ENCODE results near the gene EEF1E1. TPM values are rescaled to one million over a fixed set of nuclear protein-coding genes. Genes with fewer than 3 reads are reported as not detected.
A peak's percentile ranks its signal among the peaks of the same experiment; 100 is the strongest.

The EEF1E1 gene
- total and polyA plus RNA-seq, 9 of the 15 experiments (the other 6 are each of a cell fraction or from before 2014, with no cell fraction given), result 135 to 1,355 (median 327) TPM

- TF ChIP-seq MTA1 (IDR thresholded peaks at IDR 0.05; ENCODE audit: borderline replicate concordance) (no peak), ZNF121 (CRISPR knock-in tag; conservative IDR thresholded peaks at IDR 0.05) (no peak), SRSF7 (optimal IDR thresholded peaks at IDR 0.05; ENCODE audit: low read depth, low read length) (no peak), POLR2AphosphoS5 (IDR thresholded peaks at IDR 0.05; ENCODE audit: control insufficient read depth, insufficient read depth, low read depth, low read length) (peak; percentile 83; the same call in 1 of the 2 replicates), HNRNPL (IDR thresholded peaks at IDR 0.05; ENCODE audit: low read depth, low read length) (no peak), KDM2B (CRISPR knock-in tag; IDR thresholded peaks at IDR 0.05) (no peak), XRCC4 (IDR thresholded peaks at IDR 0.05; ENCODE audit: extremely low read depth, insufficient read depth, insufficient read length) (no peak), ZNF431 (CRISPR knock-in tag; IDR thresholded peaks at IDR 0.05) (no peak), SIX5 (IDR thresholded peaks at IDR 0.05; ENCODE audit: borderline replicate concordance in 1 of 2, insufficient read depth in 1 of 2, low read depth in 1 of 2, low read length in 2 of 2) (no peak), BCL6 (CRISPR knock-in tag; IDR thresholded peaks at IDR 0.05) (no peak), SMARCE1 (IDR thresholded peaks at IDR 0.05) (no peak), CBFB (CRISPR knock-in tag; IDR thresholded peaks at IDR 0.05) (no peak), YBX1 (IDR thresholded peaks at IDR 0.05) (no peak), ZNF3 (CRISPR knock-in tag; IDR thresholded peaks at IDR 0.05) (no peak), JUNB (CRISPR knock-in tag; conservative IDR thresholded peaks at IDR 0.05) (no peak), CCNT2 (IDR thresholded peaks at IDR 0.05; ENCODE audit: borderline replicate concordance, extremely low read depth, insufficient read length, low read depth, low read length) (no peak), XRCC3 (IDR thresholded peaks at IDR 0.05) (no peak), SRSF9 (IDR thresholded peaks at IDR 0.05; ENCODE audit: borderline replicate concordance, low read depth, low read length) (no peak)
- TF ChIP-seq, protein P1, sequence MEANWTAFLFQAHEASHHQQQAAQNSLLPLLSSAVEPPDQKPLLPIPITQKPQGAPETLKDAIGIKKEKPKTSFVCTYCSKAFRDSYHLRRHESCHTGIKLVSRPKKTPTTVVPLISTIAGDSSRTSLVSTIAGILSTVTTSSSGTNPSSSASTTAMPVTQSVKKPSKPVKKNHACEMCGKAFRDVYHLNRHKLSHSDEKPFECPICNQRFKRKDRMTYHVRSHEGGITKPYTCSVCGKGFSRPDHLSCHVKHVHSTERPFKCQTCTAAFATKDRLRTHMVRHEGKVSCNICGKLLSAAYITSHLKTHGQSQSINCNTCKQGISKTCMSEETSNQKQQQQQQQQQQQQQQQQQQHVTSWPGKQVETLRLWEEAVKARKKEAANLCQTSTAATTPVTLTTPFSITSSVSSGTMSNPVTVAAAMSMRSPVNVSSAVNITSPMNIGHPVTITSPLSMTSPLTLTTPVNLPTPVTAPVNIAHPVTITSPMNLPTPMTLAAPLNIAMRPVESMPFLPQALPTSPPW (CRISPR knock-in tag; IDR thresholded peaks at IDR 0.05), result peak; percentile 82
- TF ChIP-seq, protein P2, sequence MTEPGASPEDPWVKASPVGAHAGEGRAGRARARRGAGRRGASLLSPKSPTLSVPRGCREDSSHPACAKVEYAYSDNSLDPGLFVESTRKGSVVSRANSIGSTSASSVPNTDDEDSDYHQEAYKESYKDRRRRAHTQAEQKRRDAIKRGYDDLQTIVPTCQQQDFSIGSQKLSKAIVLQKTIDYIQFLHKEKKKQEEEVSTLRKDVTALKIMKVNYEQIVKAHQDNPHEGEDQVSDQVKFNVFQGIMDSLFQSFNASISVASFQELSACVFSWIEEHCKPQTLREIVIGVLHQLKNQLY (CRISPR knock-in tag; conservative IDR thresholded peaks at IDR 0.05), result no peak
- TF ChIP-seq, protein P3, sequence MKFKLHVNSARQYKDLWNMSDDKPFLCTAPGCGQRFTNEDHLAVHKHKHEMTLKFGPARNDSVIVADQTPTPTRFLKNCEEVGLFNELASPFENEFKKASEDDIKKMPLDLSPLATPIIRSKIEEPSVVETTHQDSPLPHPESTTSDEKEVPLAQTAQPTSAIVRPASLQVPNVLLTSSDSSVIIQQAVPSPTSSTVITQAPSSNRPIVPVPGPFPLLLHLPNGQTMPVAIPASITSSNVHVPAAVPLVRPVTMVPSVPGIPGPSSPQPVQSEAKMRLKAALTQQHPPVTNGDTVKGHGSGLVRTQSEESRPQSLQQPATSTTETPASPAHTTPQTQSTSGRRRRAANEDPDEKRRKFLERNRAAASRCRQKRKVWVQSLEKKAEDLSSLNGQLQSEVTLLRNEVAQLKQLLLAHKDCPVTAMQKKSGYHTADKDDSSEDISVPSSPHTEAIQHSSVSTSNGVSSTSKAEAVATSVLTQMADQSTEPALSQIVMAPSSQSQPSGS (CRISPR knock-in tag; IDR thresholded peaks at IDR 0.05), result no peak
- TF ChIP-seq, protein P4, sequence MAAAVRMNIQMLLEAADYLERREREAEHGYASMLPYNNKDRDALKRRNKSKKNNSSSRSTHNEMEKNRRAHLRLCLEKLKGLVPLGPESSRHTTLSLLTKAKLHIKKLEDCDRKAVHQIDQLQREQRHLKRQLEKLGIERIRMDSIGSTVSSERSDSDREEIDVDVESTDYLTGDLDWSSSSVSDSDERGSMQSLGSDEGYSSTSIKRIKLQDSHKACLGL (CRISPR knock-in tag; IDR thresholded peaks at IDR 0.05; ENCODE audit: borderline replicate concordance, poor library complexity, severe bottlenecking), result peak; percentile 65
These were observed at the start of gene EEF1E1 (continued) for GRCh38 chr6:8102122-8102958.
